Measurements from ENCODE around the gene TLR3. TPM values are rescaled to one million over a fixed set of nuclear protein-coding genes. Genes with fewer than 3 reads are reported as not detected.

The TLR3 gene
- total and polyA plus RNA-seq, 10 donors: 0.17 to 14.8 (median 6.3) TPM

GRCh38 chr4:186020793-186021407 is 48.1 kb upstream of the TLR3 start:
- TF ChIP-seq POLR2AphosphoS5 (IDR thresholded peaks at IDR 0.05) (no peak), POLR2A (IDR thresholded peaks at IDR 0.05) (no peak)
- TF ChIP-seq, protein P1, sequence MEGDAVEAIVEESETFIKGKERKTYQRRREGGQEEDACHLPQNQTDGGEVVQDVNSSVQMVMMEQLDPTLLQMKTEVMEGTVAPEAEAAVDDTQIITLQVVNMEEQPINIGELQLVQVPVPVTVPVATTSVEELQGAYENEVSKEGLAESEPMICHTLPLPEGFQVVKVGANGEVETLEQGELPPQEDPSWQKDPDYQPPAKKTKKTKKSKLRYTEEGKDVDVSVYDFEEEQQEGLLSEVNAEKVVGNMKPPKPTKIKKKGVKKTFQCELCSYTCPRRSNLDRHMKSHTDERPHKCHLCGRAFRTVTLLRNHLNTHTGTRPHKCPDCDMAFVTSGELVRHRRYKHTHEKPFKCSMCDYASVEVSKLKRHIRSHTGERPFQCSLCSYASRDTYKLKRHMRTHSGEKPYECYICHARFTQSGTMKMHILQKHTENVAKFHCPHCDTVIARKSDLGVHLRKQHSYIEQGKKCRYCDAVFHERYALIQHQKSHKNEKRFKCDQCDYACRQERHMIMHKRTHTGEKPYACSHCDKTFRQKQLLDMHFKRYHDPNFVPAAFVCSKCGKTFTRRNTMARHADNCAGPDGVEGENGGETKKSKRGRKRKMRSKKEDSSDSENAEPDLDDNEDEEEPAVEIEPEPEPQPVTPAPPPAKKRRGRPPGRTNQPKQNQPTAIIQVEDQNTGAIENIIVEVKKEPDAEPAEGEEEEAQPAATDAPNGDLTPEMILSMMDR (IDR thresholded peaks at IDR 0.05 in 8 of 11, conservative IDR thresholded peaks at IDR 0.05 in 3 of 11): no peak
- peak overlapping the region in 1 of 8 donors; percentile 46 for H3K4me3 ChIP-seq
- H3K27ac ChIP-seq: peak overlapping the region in 4 of 8 donors; percentile 7 to 38 (median 18)
- H3K36me3 ChIP-seq: no peaks in the 10 kb centered on the region
- no peaks in the 10 kb centered on the region for H3K9me3 ChIP-seq
- WGBS, 5 donors: 82 to 88% (median 84%) methylated on average over 15 of the region's 15 CpGs
- intact Hi-C loops (cut with DNase I; ENCODE audit: low total_unique reads): loop anchor here (5.0 kb wide), 1 partner anchor 379 kb away; no protein-coding TSS in a partner anchor
- peaks cover 0 to 14% (median 1%) of the 10 kb centered on the region in 6 donors for H3K4me1 ChIP-seq
- peaks cover 0 to 15% (median 0%) of the 10 kb centered on the region in 7 donors for H3K27me3 ChIP-seq (replicated peaks in 1 of 7)
- DNase-seq: no peak

DNA sequence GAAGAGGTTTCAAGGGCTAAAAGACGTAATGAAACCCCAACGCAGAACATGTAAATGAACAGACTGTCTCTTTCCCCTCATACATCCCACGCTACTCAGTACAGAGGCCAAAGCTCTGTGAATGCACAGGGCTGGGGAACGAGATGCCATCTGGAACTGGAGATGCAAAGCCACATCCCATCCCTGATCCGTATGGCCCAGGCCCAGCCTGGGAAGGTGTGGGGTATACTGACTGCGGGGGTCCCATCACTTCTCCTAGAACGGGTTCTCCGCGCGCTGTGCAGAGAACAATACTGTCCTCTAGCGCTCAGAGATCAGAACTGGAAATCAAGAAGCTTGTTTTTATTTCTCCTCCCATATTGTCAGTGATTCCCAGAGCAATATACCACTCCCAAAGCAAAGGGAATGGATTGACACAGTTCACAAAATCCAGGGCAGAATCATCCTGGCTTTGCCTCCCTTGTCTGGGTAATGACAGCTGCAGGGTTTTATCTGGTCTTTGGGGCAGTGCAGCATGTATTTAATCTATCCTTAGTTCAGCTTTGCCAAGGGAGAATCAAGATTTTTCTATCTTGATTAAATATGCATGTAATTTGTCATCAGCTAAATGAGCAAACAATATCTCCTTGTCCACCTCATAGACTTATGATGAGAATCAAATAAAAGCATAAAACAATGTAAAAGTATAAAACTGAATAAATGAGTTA is 47.3 kb upstream of the TLR3 start:
- peaks cover 0 to 16% (median 0%) of the 10 kb centered on the region in 7 donors for H3K27me3 ChIP-seq (replicated peaks in 1 of 7)
- no peaks in the 10 kb centered on the region for H3K9me3 ChIP-seq
- peak overlapping the region in 2 of 8 donors; percentile 6 to 46 for H3K4me3 ChIP-seq
- TF ChIP-seq POLR2AphosphoS5 (IDR thresholded peaks at IDR 0.05) (peak in 2 of 3 donors; percentile 19 to 55), POLR2A (IDR thresholded peaks at IDR 0.05) (no peak)
- TF ChIP-seq, protein P1 (IDR thresholded peaks at IDR 0.05 in 8 of 11, conservative IDR thresholded peaks at IDR 0.05 in 3 of 11): peak in 10 of 11 experiments; percentile 15 to 65 (median 37)
- no peak for DNase-seq
- no peaks in the 10 kb centered on the region for H3K36me3 ChIP-seq
- 20 to 24% (median 23%) methylated on average over 11 of the region's 11 CpGs for WGBS, 5 donors
- H3K27ac ChIP-seq: peak overlapping the region in 5 of 8 donors; percentile 1 to 38 (median 18)
- H3K4me1 ChIP-seq: peaks cover 0 to 14% (median 1%) of the 10 kb centered on the region in 6 donors
- intact Hi-C loops (cut with DNase I; ENCODE audit: low total_unique reads): loop anchor here (5.0 kb wide), 1 partner anchor 379 kb away; no protein-coding TSS in a partner anchor

DNA sequence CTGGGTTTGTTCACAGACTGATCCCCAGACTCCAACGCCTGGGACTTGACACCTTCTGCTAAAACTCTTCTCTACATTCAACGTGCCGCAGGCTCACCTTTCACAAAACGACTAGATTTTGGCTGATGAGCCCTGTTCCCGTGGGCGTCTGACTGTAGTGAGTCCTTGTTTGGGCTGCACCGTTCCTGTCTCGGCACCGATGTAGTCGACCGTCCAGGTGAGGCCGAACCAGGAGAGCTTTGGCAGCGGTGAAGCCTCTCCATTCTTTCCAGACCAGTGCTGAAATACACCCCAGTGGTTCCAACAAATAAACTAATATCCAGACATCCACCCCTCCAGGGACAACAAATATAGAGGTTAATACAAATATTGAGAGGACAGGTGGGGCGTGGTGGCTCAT is 45.0 kb upstream of the TLR3 start:
- no peak for TF ChIP-seq POLR2AphosphoS5 (IDR thresholded peaks at IDR 0.05)
- no peak for TF ChIP-seq POLR2A (IDR thresholded peaks at IDR 0.05)
- TF ChIP-seq, protein P1 (IDR thresholded peaks at IDR 0.05 in 8 of 11, conservative IDR thresholded peaks at IDR 0.05 in 3 of 11): no peak
- no peak overlapping the region for H3K4me3 ChIP-seq
- DNase-seq: no peak

More for the DNA sequence above, 45.0 kb upstream of the TLR3 start:
- peaks cover 0 to 14% (median 1%) of the 10 kb centered on the region in 6 donors for H3K4me1 ChIP-seq
- no peaks in the 10 kb centered on the region for H3K36me3 ChIP-seq
- peaks cover 0 to 16% (median 0%) of the 10 kb centered on the region in 7 donors for H3K27me3 ChIP-seq (replicated peaks in 1 of 7)
- 83 to 90% (median 86%) methylated on average over 14 of the region's 14 CpGs for WGBS, 5 donors
- no peak overlapping the region for H3K27ac ChIP-seq
- H3K9me3 ChIP-seq: no peaks in the 10 kb centered on the region
- intact Hi-C loops (cut with DNase I; ENCODE audit: low total_unique reads): loop anchor here (5.0 kb wide), 1 partner anchor 382 kb away; no protein-coding TSS in a partner anchor
